ENCODE results near the gene ARL5C. TPM values are rescaled to one million over a fixed set of nuclear protein-coding genes. Genes with fewer than 3 reads are reported as not detected.

Gene ARL5C, protein sequence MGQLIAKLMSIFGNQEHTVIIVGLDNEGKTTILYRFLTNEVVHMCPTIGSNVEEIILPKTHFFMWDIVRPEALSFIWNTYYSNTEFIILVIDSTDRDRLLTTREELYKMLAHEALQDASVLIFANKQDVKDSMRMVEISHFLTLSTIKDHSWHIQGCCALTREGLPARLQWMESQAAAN
- total RNA-seq: not detected

DNA sequence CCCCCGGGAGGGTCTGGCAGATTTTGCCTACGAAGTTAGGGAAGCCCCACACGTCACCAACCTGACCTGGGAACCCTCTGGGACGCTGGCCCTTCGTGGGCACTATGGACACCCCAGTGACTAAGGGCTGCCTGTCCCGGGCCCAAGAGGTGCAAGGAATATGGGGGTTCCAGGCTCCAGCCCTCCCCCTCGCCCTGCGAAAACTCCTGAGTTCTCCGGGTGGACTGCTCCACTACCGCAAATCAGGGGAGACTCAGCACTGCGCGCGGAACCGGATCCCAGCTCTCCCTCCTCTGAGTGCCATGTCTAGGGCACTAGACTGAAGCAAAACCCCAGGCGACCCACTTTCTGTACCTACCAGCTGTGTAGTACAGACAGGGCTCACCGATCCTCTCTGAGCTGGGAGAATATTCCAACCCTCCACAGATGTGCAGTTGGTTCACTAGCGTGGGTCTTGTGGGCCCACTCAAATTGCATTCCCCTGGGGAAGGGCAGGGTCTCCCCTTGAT, at the start of gene ARL5C:
TSS of gene ARL5C (minus strand) at position 321 of the 509 bp plus-strand sequence. CDS start 401 bp downstream, outside the sequence.

DNA sequence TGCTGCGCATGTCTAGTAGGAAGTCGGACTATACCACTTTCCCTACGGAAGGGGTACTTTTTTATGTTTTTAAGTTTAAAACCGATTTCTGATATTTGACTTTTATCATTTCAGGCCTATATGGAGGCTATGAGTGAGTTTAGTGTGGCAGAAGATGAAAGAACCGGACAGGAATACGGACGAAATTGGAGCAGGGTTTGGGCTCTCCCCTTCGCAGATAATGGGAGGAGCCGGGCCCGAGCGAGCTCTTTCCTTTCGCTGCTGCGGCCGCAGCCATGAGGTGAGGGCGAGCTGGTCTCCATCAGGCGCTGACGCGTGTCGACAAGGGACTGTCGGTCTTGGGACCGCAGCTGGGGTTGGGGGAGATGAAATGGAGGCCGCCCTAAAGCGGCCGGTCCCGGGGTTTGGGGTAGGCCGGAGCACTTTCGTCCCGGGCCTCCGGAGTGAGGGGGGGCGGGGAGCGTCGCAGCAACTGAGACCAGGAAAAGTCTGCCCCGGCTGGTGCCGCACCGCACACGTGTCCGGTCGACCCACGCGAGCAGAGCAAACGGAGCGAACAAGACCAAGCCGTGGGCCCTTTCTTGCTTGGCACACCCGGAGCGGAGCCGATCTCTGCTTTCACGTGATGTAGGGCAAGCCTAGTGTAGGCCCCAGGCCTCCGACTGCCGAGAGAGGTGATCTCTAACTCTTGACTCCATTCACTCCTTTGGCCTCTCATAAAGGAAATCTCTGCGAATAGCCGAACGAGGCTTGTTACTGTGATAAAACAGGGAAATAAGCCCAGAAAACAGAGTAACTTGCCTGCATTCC, 34.3 kb upstream of the ARL5C start, which contains the start of gene RPL19:
TSS of gene RPL19 (plus strand) at position 214 of the 810 bp plus-strand sequence. CDS start at position 276, 62 bp downstream.

DNA sequence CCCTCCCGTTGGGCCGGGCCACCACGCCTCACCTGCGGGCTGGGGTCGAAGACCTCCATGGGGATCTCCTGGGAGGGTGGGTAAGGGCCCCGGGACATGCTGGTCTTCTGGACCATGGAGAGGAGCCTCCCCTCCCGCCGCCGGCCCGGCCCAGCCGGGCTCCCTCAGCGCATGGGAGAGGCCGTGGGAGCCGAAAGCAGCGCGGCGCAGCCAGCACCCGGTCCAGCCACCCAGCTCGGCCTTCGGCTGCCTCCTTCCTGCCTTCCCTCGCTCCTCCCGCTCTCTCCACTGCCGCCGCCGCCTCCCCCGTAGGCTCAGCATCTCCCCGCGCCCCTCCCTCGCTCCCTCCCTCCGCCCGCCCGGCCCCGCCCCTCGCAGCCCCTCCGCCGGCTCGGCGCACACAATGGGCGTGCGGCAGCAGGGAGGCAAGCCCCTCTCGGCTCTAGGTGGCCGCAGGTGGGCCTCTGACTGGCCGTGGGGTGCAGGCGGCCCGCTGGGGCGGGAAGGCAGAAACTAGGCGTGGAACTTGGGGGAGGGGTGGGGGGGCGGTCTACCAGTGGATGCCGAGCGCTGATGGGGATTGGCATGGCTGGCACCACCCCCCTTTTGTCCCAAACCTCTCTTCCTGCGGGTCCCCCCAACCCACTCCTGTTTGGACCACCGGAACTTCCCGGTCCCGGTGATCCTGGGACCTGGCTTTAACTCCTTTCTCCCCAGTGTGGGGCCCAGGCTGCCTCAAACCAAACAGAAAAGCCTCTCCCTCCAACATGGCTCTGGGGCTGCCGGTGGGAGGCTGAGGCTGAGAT, 31.6 kb upstream of the ARL5C start, which contains the start of gene CACNB1:
TSS of gene CACNB1 (minus strand) at position 290 of the 806 bp plus-strand sequence. CDS start at position 116, 174 bp downstream.

DNA sequence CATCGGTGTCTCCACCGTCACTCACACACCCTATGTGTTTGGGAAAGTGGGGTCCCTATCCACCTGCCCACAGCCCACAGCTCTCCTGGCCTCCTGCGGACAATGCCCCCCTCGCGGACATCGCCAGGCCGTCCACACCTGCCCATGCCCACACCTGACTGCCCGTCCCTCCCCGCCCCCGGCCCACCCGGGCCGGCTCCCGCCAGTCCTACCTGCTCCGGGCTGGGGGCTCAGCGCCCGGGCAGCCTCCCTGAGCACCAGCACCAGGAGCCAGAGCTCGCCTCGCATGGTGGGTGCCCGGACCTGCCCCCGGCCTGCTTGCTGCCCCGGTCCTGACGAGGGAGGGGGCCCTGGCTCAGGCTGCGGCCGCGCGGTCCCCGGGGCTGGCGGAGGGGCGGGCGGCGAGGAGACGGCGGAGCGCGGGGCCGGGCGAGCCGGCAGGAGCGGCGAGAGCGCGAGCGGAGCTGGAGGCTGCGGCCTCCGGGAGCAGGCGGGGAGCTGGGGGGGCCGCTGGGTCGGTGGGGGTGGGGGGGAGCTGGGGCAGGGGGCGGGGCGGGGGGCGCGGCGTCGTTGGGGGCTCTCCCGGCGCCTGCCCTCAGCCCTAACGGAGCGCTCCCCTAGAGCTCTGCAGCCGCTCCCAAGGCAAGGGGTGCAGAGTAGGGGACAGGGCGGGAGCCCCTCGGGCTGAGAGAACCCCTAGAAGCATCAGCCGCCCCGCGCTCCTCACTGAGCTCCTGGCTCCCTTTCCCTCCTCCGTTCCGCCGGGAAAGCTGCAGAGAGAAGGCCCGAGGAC, 14.6 kb downstream of the ARL5C start, which contains the start of gene PLXDC1:
TSS of gene PLXDC1 (minus strand) at position 488 of the 793 bp plus-strand sequence. CDS start at position 288, 200 bp downstream.

Other genes with a start within 250 kb of the ARL5C start
- not detected for gene FBXO47, start 198.8 kb downstream of the ARL5C start, total RNA-seq
- 18.0 TPM for gene PLXDC1, start 14.5 kb downstream of the ARL5C start, total RNA-seq
- gene CACNB1, start 31.5 kb upstream of the ARL5C start, total RNA-seq: 30.2 TPM
- gene RPL19, start 34.1 kb upstream of the ARL5C start, total RNA-seq: 741 TPM
- gene STAC2, start 59.8 kb upstream of the ARL5C start, total RNA-seq: 0.46 TPM
- 26.8 TPM for gene FBXL20, start 235.5 kb upstream of the ARL5C start, total RNA-seq

Measured in diencephalon (tissue), 1 donor.